Natural killer cell (primary cell): ENCODE results near the gene ERCC5. TPM values are rescaled to one million over a fixed set of nuclear protein-coding genes. Genes with fewer than 3 reads are reported as not detected.
A peak's percentile ranks its signal among the peaks of the same experiment; 100 is the strongest.

Source experiments
- ATAC-seq, 3 donors: fragments of 150-1000 bp in 2 of 3; fragments of 200-7000 bp in 1 of 3; cut with Tn5 transposase; 1 replicate in 1 of 3; 2 replicates in 2 of 3; pipeline ENCODE4 v1.10.0; 2021; ENCODE audit warnings: mild to moderate bottlenecking in 2 of 3, moderate library complexity in 2 of 3
- DNase-seq, 2 donors: peaks; one replicate each; pipeline versions ENCODE4 v3.0.0 to v3.0.0-alpha.2; 2013 to 2021; ENCODE audit warnings: mixed read lengths in 1 of 2
- H3K27ac ChIP-seq: one replicate; pipeline ENCODE4 v1.5.1; 2013; ENCODE audit warnings: mild to moderate bottlenecking, low read length
- H3K27me3 ChIP-seq: one replicate; pipeline ENCODE4 v1.6.1; 2013; ENCODE audit warnings: low read length; ENCODE audit not compliant: control insufficient read depth, insufficient read depth
- H3K36me3 ChIP-seq: one replicate; pipeline ENCODE4 v1.6.1; 2013; ENCODE audit warnings: low read length; ENCODE audit not compliant: control insufficient read depth, insufficient read depth
- H3K4me1 ChIP-seq: one replicate; pipeline ENCODE4 v1.6.1; 2013; ENCODE audit warnings: low read length; ENCODE audit not compliant: control insufficient read depth, insufficient read depth
- H3K4me3 ChIP-seq: one replicate; pipeline ENCODE4 v1.5.1; 2013; ENCODE audit warnings: low read length
- H3K9me3 ChIP-seq: one replicate; pipeline ENCODE4 v1.6.1; 2013; ENCODE audit warnings: low read length; ENCODE audit not compliant: control insufficient read depth, insufficient read depth
- H3K27ac Mint-ChIP-seq, 2 donors: one replicate each; pipeline ENCODE4 v1.8.0; 2022; ENCODE audit warnings: mild to moderate bottlenecking in 2 of 2, mixed read lengths in 2 of 2, moderate library complexity in 1 of 2
- H3K27me3 Mint-ChIP-seq, 2 donors: one replicate each; pipeline ENCODE4 v1.8.0; 2022; ENCODE audit warnings: low read depth in 2 of 2, mixed read lengths in 2 of 2
- H3K36me3 Mint-ChIP-seq: one replicate; pipeline ENCODE4 v1.8.0; 2022; ENCODE audit warnings: mixed read lengths
- H3K4me1 Mint-ChIP-seq, 2 donors: one replicate each; pipeline ENCODE4 v1.8.0; 2022; ENCODE audit warnings: mixed read lengths in 2 of 2
- H3K4me3 Mint-ChIP-seq: one replicate; pipeline ENCODE4 v1.8.0; 2022; ENCODE audit warnings: mild to moderate bottlenecking, moderate library complexity, mixed read lengths
- H3K9me3 Mint-ChIP-seq, 2 donors: one replicate each; pipeline ENCODE4 v1.8.0; 2022; ENCODE audit warnings: mixed read lengths in 2 of 2
- WGBS: methylation state at CpG from one replicate; pipeline ENCODE4 v1.1.7; 2013; ENCODE audit warnings: missing lambda C conversion rate; ENCODE audit not compliant: insufficient coverage; 5-methylcytosine and 5-hydroxymethylcytosine counted together
- intact Hi-C: fragments of 100-400 bp; cut with micrococcal nuclease; formaldehyde crosslinking; loops from one replicate; pipeline ENCODE4 v1.14.2; 2022
- total RNA-seq, 4 donors: library from RNA; stranded (reverse); fragments of 120-200 nt in 1 of 4; gene quantifications; one replicate each; pipeline versions ENCODE4 v1.2.3 to v1.2.4, GENCODE V29; 2013 to 2022
- TF ChIP-seq, protein P1 (sequence below): fragments of 200-600 bp; IDR thresholded peaks from one replicate; pipeline ENCODE4 v1.8.0; 2022; ENCODE audit warnings: antibody characterized with exemption

The ERCC5 gene
- total RNA-seq, 3 donors from 2014 or later (not counting 1 experiment from before 2014, with no cell fraction given), result 110 to 127 (median 126) TPM

DNA sequence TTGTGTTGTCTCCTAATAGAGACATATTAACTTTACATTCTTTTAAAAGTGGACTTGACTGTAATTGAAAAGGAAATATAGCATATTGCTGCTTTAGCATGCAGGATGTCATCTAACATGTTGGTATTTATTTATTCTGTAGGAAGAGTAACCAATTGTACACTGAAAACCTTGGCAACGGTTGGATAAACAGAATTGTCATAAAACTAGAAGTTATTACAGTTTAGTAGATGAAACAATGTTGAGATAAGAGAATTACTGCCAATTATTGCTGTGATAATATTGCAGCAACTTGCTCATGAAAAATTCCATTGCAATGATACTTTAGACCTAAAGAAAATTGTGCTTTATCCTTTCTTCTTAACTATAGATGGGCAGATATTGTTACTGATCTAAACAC, 7.6 kb upstream of the ERCC5 start:
- 92% methylated on average over 1 of the region's 1 CpG for WGBS
- peaks cover 5% of the 10 kb centered on the region for H3K36me3 ChIP-seq
- Mint-ChIP-seq H3K27ac (no peak overlapping the region), H3K4me1 (no peaks in the 10 kb centered on the region), H3K27me3 (no peaks in the 10 kb centered on the region), H3K9me3 (no peaks in the 10 kb centered on the region), H3K4me3 (no peak overlapping the region), H3K36me3 (peaks cover 12% of the 10 kb centered on the region)
- ATAC-seq (no peak), DNase-seq (no peak)
- H3K4me3 ChIP-seq, result no peak overlapping the region
- no peaks in the 10 kb centered on the region for H3K4me1 ChIP-seq
- H3K27me3 ChIP-seq, result no peaks in the 10 kb centered on the region
- no peak overlapping the region for H3K27ac ChIP-seq
- intact Hi-C loops, result no loop called here
- H3K9me3 ChIP-seq, result no peaks in the 10 kb centered on the region
- TF ChIP-seq, protein P1, sequence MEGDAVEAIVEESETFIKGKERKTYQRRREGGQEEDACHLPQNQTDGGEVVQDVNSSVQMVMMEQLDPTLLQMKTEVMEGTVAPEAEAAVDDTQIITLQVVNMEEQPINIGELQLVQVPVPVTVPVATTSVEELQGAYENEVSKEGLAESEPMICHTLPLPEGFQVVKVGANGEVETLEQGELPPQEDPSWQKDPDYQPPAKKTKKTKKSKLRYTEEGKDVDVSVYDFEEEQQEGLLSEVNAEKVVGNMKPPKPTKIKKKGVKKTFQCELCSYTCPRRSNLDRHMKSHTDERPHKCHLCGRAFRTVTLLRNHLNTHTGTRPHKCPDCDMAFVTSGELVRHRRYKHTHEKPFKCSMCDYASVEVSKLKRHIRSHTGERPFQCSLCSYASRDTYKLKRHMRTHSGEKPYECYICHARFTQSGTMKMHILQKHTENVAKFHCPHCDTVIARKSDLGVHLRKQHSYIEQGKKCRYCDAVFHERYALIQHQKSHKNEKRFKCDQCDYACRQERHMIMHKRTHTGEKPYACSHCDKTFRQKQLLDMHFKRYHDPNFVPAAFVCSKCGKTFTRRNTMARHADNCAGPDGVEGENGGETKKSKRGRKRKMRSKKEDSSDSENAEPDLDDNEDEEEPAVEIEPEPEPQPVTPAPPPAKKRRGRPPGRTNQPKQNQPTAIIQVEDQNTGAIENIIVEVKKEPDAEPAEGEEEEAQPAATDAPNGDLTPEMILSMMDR, result no peak

DNA sequence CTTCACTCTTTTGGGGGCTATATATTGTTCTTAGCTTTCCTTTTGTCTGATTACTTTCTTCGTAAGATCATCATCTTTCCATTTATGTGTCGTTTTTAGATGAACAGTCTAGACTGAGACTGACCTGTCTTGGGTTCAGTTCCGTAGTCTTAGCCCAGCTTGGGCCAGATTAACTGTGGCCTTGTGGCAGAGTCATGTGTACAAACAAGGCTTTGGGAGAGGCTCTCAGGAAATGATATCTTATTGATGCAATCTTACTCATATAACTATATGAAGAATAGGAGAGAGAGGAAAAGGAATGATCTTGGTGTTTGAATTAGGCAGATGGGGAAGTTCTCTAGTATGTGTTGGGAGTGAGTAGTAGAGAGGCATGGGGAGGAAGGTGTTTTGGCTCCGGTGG, 6.8 kb upstream of the ERCC5 start:
- H3K4me3 Mint-ChIP-seq, result no peak overlapping the region
- H3K4me1 Mint-ChIP-seq, result peaks cover 0 to 4% of the 10 kb centered on the region in 2 donors
- Histone ChIP-seq H3K4me1 (no peaks in the 10 kb centered on the region), H3K27me3 (no peaks in the 10 kb centered on the region), H3K4me3 (no peak overlapping the region), H3K9me3 (no peaks in the 10 kb centered on the region), H3K27ac (no peak overlapping the region), H3K36me3 (peaks cover 5% of the 10 kb centered on the region)
- H3K27me3 Mint-ChIP-seq, result no peaks in the 10 kb centered on the region
- no peaks in the 10 kb centered on the region for H3K9me3 Mint-ChIP-seq
- intact Hi-C loops, result no loop called here
- H3K36me3 Mint-ChIP-seq, result peaks cover 12% of the 10 kb centered on the region
- ATAC-seq (no peak), DNase-seq (no peak)
- peak overlapping the region in 1 of 2 donors; percentile 4 for H3K27ac Mint-ChIP-seq
- 30% methylated on average over 3 of the region's 4 CpGs for WGBS
- TF ChIP-seq, protein P1, result no peak

DNA sequence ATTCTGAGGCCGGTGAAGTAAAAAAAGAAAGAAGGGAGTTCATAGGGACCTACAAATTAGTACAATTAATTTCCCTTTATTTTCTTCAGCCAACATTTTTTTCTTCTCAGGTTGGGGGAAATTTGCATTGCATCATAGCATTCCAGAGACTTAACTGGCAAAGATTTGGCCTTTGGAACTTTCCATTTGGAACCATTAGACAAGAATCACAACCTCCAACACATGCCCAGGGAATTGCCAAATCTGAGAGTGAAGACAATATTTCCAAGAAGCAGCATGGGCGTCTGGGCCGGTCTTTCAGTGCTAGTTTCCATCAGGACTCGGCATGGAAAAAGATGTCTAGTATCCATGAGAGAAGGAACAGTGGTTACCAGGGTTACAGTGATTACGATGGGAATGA, 6.4 kb upstream of the ERCC5 start:
- ATAC-seq (no peak), DNase-seq (no peak)
- Mint-ChIP-seq H3K36me3 (peaks cover 12% of the 10 kb centered on the region), H3K27ac (peak overlapping the region in 1 of 2 donors; percentile 4), H3K27me3 (no peaks in the 10 kb centered on the region), H3K4me1 (peaks cover under 1 to 4% of the 10 kb centered on the region in 2 donors), H3K9me3 (no peaks in the 10 kb centered on the region), H3K4me3 (no peak overlapping the region)
- peaks cover 5% of the 10 kb centered on the region for H3K36me3 ChIP-seq
- no peaks in the 10 kb centered on the region for H3K9me3 ChIP-seq
- WGBS, result 96% methylated on average over 5 of the region's 5 CpGs
- H3K4me1 ChIP-seq, result no peaks in the 10 kb centered on the region
- TF ChIP-seq, protein P1, result no peak
- no peak overlapping the region for H3K4me3 ChIP-seq
- H3K27me3 ChIP-seq, result no peaks in the 10 kb centered on the region
- intact Hi-C loops, result no loop called here
- H3K27ac ChIP-seq, result no peak overlapping the region

DNA sequence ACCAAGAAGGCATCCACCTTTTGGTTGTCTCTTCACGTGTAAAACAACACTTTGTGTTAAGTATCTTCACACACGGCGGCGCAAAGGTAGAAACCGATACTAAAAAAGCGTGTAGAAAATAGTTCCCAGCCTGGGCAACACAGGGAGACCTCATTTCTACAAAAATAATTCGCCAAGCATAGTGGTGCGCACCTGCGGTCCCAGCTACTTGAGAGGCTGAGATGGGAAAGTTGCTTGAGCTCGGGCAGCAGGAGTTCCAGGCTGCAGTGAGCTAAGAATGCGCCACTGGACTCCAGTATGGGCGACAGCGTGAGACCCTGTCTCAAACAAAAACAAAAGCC, 573 bp upstream of the ERCC5 start:
- ATAC-seq, result peak; percentile 32 to 60 (median 39)
- 0% methylated on average over 13 of the region's 13 CpGs for WGBS

More for the DNA sequence above, 573 bp upstream of the ERCC5 start:
- no peak for DNase-seq
- Histone ChIP-seq H3K4me3 (peak overlapping the region; percentile 96), H3K4me1 (peaks cover 20% of the 10 kb centered on the region), H3K27me3 (no peaks in the 10 kb centered on the region), H3K36me3 (peaks cover 2% of the 10 kb centered on the region), H3K9me3 (no peaks in the 10 kb centered on the region), H3K27ac (peak overlapping the region; percentile 98)
- Mint-ChIP-seq H3K4me3 (peak overlapping the region; percentile 99), H3K27me3 (no peaks in the 10 kb centered on the region), H3K27ac (peak overlapping the region; percentile 96 to 98), H3K36me3 (no peaks in the 10 kb centered on the region), H3K4me1 (peaks cover 36 to 37% of the 10 kb centered on the region in 2 donors), H3K9me3 (no peaks in the 10 kb centered on the region)
- TF ChIP-seq, protein P1, result no peak
- intact Hi-C loops, result loop anchor here (1.0 kb wide), 2 partner anchors 72 to 249 kb away; partner anchors contain the start of genes TEX30 and TPP2
